HepG2 (cell line): Measurements from ENCODE around the gene FCHSD1. TPM values are rescaled to one million over a fixed set of nuclear protein-coding genes. Genes with fewer than 3 reads are reported as not detected.

ENCODE experiments used
- CHD4 ChIP-seq: fragments of 200-600 bp; sonication (generic); IDR thresholded peaks from 2 replicates; pipeline ENCODE4 v1.7.0; 2017; ENCODE audit warnings: mild to moderate bottlenecking, low read length, borderline replicate concordance
- LRRFIP1 ChIP-seq: sonication (generic); formaldehyde crosslinking; conservative IDR thresholded peaks from 2 replicates; pipeline ENCODE4 v1.4.0; 2020; ENCODE audit warnings: missing genetic modification reagents
- MAFK ChIP-seq, 2 experiments: IDR thresholded peaks in 1 of 2; conservative IDR thresholded peaks in 1 of 2; 2 replicates each; pipeline ENCODE4 v1.6.1; 2011; ENCODE audit warnings: improper control_type of control experiment in 2 of 2, low read length in 2 of 2
- MTERF4 ChIP-seq: sonication (generic); formaldehyde crosslinking; IDR thresholded peaks from 2 replicates; pipeline ENCODE4 v1.8.0; 2023; ENCODE audit warnings: mild to moderate bottlenecking, missing genetic modification reagents
- MTF1 ChIP-seq: sonication (generic); formaldehyde crosslinking; IDR thresholded peaks from 2 replicates; pipeline ENCODE4 v1.5.0; 2020; ENCODE audit warnings: missing genetic modification reagents
- NONO ChIP-seq, 2 experiments: fragments of 450-650 bp in 1 of 2; sonication (generic) in 1 of 2; formaldehyde crosslinking in 1 of 2; IDR thresholded peaks in 1 of 2; conservative IDR thresholded peaks in 1 of 2; 2 replicates each; pipeline versions ENCODE4 v1.6.1 to v1.8.0; 2017 to 2022; ENCODE audit warnings: mild to moderate bottlenecking in 1 of 2, missing genetic modification reagents in 1 of 2, moderate library complexity in 1 of 2
- PAWR ChIP-seq: sonication (generic); formaldehyde crosslinking; IDR thresholded peaks from 2 replicates; pipeline ENCODE4 v1.4.0; 2020; ENCODE audit warnings: missing genetic modification reagents, mild to moderate bottlenecking, borderline replicate concordance
- REXO4 ChIP-seq: sonication (generic); formaldehyde crosslinking; IDR thresholded peaks from 2 replicates; pipeline ENCODE4 v1.8.0; 2022; ENCODE audit warnings: missing genetic modification reagents, mild to moderate bottlenecking, borderline replicate concordance
- RXRA ChIP-seq: sonication (generic); formaldehyde crosslinking; IDR thresholded peaks from 2 replicates; pipeline ENCODE4 v1.5.1; 2020; ENCODE audit warnings: missing genetic modification reagents
- SAP130 ChIP-seq: IDR thresholded peaks from 2 replicates; pipeline ENCODE4 v1.6.1; 2016; ENCODE audit warnings: low read depth
- SP2 ChIP-seq: sonication (generic); formaldehyde crosslinking; IDR thresholded peaks from 2 replicates; pipeline ENCODE4 v1.5.1; 2020; ENCODE audit warnings: mild to moderate bottlenecking, missing genetic modification reagents
- TGIF2 ChIP-seq: IDR thresholded peaks from 2 replicates; pipeline ENCODE4 v1.6.1; 2016; ENCODE audit warnings: control low read depth, missing compliant biosample characterization
- ZBTB34 ChIP-seq: sonication (generic); formaldehyde crosslinking; IDR thresholded peaks from 2 replicates; pipeline ENCODE4 v1.8.0; 2022; ENCODE audit warnings: mild to moderate bottlenecking, missing genetic modification reagents
- ZHX2 ChIP-seq, 2 experiments: sonication (generic) in 1 of 2; formaldehyde crosslinking in 1 of 2; IDR thresholded peaks; 2 replicates each; pipeline versions ENCODE4 v1.6.1 to v1.9.0; 2014 to 2022; ENCODE audit warnings: antibody characterized with exemption in 1 of 2, borderline replicate concordance in 1 of 2, inconsistent platforms in 1 of 2, low read depth in 1 of 2, missing genetic modification reagents in 1 of 2
- ZNF326 ChIP-seq: sonication (generic); formaldehyde crosslinking; IDR thresholded peaks from 2 replicates; pipeline ENCODE4 v1.4.0; 2020; ENCODE audit warnings: missing genetic modification reagents, borderline replicate concordance
- ZNF577 ChIP-seq: sonication (generic); formaldehyde crosslinking; IDR thresholded peaks from 2 replicates; pipeline ENCODE4 v1.4.0; 2020; ENCODE audit warnings: mild to moderate bottlenecking, low read depth, missing genetic modification reagents, borderline replicate concordance
- ZNF772 ChIP-seq: sonication (generic); formaldehyde crosslinking; IDR thresholded peaks from 2 replicates; pipeline ENCODE4 v1.5.0; 2020; ENCODE audit warnings: mild to moderate bottlenecking, missing genetic modification reagents
- polyA plus RNA-seq, 8 experiments: library from polyadenylated mRNA; depleted of rRNA in 3 of 8; stranded (reverse) in 7 of 8; unstranded in 1 of 8; fragments of >200 nt; fragmentation: Illumina TruSeq in 4 of 8; extraction: Trizol in 4 of 8; gene quantifications; 2 replicates each; pipeline versions ENCODE4 v1.2.1 to v1.2.3, GENCODE V29; 2011 to 2016; ENCODE audit warnings: low read depth in 4 of 8, missing spikeins in 1 of 8, mixed read lengths in 1 of 8; ENCODE audit not compliant: insufficient read depth in 1 of 8
- total RNA-seq, 5 experiments: library from RNA; depleted of rRNA; stranded (reverse); fragments of >200 nt; fragmentation: Illumina TruSeq; extraction: Trizol; gene quantifications; 2 replicates each; pipeline ENCODE4 v1.2.3, GENCODE V29; 2016; ENCODE audit warnings: low read depth in 1 of 5

Gene FCHSD1
- total and polyA plus RNA-seq, 2 of the 13 experiments (the other 11 are each of a cell fraction or from before 2014, with no cell fraction given) = 5.5 to 15.4 TPM

GRCh38 chr5:141590127-141590526 lies 61.1 kb downstream of the FCHSD1 start (continued):
- no peak for TF ChIP-seq ZHX2 (IDR thresholded peaks at IDR 0.05; ENCODE audit: low read depth)
- no peak for TF ChIP-seq ZHX2 (CRISPR knock-in tag; IDR thresholded peaks at IDR 0.05; ENCODE audit: borderline replicate concordance)
- no peak for TF ChIP-seq REXO4 (CRISPR knock-in tag)
- TF ChIP-seq NONO (IDR thresholded peaks at IDR 0.05) = no peak
- no peak for TF ChIP-seq NONO (CRISPR knock-in tag; conservative IDR thresholded peaks at IDR 0.05)
- TF ChIP-seq MTF1 = no peak
- no peak for TF ChIP-seq ZNF577
- TF ChIP-seq LRRFIP1 = no peak
- TF ChIP-seq TGIF2 (CRISPR knock-in tag) = no peak
- no peak for TF ChIP-seq CHD4
- no peak for TF ChIP-seq ZNF772 (CRISPR knock-in tag)
- TF ChIP-seq SP2 (CRISPR knock-in tag) = no peak
- peak; percentile 90 for TF ChIP-seq ZBTB34 (CRISPR knock-in tag)
- TF ChIP-seq RXRA (CRISPR knock-in tag) = no peak
- TF ChIP-seq SAP130 (CRISPR knock-in tag) = peak; percentile 67
- no peak for TF ChIP-seq MAFK (conservative IDR thresholded peaks at IDR 0.05 in 1 of 2, IDR thresholded peaks at IDR 0.05 in 1 of 2; ENCODE audit: low read length in 2 of 2)
- TF ChIP-seq ZNF326 (CRISPR knock-in tag) = no peak
- no peak for TF ChIP-seq PAWR
- no peak for TF ChIP-seq MTERF4 (CRISPR knock-in tag)
